ENCODE data around the gene C4orf36.

C4orf36 gene

DNA sequence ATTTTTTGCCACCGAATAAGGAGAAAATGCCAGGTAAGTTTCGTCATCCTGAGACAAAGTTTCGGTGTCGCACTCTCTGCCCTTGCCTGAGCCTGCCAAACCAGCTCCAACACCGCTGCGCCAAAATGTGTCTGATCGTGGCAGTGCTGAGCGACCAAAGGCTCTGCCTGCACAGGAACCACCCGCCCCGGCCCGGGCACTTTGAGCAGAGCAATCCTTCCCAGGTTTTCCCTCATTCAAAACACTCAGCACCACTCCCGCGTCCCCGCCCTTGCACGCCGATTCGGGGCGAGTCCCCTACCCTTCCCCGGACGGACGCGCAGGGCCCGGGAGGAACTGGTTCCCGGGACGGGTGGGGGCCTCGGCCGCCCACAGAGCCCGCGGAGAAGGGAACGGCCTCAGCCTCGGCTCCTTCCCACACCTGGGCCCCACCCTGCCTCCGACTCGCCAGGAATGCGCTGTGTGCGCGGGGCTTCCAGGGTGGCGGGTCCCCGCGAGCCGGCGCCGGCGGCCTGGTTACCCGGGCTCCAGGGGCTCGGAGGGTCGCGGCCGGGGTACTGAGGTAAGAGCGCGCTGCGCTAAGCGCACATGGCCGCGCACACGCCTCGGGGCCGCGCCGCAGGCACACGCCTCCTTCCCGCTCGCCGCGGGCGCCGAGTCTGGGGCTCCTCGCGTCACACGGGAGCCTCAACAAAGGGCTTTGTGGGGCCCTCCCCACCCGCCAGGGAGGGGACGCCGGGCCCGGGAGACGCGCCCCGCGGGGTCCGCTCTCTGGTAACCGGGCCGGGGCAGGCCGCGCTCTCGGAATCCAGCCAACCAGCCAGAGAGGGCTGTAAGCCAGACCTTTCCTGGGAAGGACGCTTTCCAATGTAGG, at the start of gene C4orf36:
C4orf36 (minus strand) TSS at position 661 of the 874 bp plus-strand sequence. CDS start 902 bp downstream, outside the sequence.
- peak; percentile 58 for DNase-seq

- no peak for DNase-seq
Measured at GRCh38 chr4:86940920-86941460, 48.8 kb upstream of the C4orf36 start.

- DNase-seq: peak; percentile 54
Measured at GRCh38 chr4:86939729-86940575, 47.7 kb upstream of the C4orf36 start.

- peak; percentile 79 for DNase-seq
Measured at GRCh38 chr4:86938771-86939520, 46.7 kb upstream of the C4orf36 start.

- peak; percentile 84 for DNase-seq
Measured at GRCh38 chr4:86935853-86936733, 43.9 kb upstream of the C4orf36 start.

DNA sequence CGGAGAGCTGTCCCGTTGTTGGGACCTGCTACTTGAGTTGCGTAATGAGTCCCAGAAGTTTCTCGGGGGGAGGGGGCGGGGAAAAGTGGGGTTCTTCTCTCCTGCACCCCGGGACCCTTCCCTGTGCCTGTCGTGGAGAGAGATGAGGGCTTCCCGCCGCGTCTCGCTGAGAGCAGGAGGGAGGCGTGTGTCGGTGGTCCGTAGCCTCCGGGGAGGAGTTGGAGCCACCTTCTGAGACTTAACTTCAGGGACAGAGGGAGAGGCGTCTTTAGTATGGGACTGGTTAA, 43.3 kb upstream of the C4orf36 start:
- no peak for DNase-seq

DNA sequence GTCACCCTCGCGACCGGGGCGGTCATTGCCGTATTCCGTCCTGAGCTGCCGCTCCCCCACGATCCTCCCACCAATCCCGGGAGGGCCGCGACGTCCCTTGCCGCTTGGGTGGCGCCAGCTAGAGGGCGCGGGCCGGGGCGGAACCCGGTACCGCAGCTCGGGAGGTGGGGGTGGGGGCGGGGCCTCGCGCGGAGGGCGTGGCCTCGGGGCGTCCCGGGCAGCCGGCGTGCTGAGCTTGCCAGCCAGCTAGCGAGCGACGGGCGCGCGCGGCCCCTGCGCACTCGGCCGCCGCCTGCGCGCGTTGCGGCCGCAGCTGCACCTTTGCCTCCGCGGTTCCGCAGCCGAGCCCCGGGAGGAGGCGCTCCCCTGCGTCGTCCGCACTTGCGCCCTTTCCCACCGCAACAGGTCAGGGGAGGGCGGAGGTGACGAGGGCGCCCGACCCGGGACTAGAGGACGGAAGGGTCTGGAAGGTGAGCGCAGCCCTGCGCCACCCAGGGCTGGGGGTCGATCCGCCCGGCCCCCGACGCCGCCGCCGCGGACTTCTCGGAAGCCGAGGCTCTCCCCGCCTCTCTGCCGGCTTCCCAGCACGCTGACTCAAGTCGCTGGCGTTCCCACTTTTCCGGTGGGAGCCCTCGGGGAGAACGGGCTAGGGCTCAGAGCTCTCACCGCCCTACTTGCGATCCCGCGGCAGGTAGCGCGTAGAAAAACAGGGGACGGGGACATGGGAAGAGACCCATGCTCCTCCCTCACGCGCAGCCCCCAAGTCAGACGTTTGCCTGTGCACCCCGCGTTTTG, 42.7 kb upstream of the C4orf36 start, which contains the start of gene AFF1:
AFF1 (plus strand) TSS at position 241 of the 795 bp plus-strand sequence. CDS start 13,523 bp downstream, outside the sequence.
- peak; percentile 97 for DNase-seq

DNA sequence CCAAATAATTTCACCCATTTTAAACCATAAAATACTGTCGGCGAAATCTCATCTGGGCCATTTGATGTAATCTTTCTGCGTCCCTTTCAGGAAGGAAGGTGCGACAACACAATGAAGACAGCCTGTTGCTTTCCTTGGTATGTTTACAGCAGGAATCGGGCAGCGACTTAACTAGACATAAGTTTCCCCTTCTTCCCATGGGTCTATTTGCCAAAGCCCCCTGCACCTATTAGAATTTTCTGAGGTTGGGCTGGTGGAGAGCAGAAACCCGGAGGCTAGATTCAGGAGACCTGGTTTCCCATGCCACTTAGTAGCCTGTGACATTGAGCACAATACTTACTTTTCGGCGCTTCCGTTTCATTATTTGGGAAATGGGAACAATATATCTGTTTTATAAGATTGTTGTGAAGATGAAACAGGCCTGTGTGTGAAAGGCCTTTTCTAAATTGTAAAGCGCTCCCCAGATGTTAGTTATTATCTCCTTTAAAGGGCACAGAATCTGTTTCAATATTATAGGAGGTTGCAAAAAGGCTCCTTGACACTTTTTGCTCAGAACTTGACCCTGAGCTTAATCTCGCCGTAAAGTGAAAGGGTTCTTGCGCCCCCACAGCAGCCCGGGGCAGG, 42.0 kb upstream of the C4orf36 start:
- no peak for DNase-seq

- no peak for DNase-seq
Measured at GRCh38 chr4:86928400-86929255, 36.4 kb upstream of the C4orf36 start.

GRCh38 chr4:86927843-86928395, 35.7 kb upstream of the C4orf36 start:
- DNase-seq: peak; percentile 83

DNA sequence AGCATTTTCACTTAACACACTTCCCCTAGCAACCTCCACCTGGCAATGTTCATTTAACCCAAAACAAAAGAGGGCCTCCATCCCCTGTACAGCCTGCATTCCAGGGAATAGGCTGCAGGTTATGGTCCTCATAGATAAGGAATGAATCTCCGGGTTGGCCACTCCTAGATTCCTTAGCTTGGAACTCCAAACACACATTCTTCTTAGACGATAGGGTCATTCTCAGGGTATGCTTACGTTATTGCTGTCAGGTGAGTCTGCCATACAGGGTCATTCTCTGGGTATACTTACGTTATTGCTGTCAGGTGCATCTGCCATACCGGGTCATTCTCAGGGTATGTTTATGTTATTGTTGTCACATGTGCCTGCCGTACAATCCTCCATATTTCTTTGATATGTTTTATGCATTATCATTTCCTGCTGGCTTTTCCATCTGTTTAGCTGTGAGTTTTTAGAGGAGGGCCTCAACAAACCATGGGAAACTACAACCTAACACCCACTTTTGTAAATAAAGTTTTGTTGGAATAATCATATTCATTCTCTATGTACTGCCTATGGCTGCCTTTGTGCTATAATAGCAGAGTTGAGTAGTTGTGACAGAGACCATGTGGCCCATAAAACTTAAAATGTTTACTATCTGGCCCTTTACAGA, 34.3 kb upstream of the C4orf36 start:
- DNase-seq: no peak

DNA sequence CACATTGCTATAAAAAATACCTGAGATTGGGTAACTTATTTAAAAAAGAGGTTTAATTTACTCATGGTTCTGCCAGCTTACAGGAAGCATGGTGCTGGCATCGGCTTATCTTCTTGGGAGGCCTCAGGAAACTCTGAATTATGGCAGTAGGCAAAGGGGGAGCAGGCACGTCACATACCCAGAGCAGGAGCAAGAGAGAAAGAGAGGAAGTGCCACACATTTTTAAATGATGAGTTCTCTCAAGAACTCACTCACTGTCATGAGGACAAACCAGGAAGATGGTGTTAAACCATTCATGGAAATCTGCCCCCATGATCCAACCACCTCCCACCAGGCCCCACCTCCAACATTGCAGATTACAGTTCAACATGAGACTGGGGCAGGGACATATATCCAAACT, 32.6 kb upstream of the C4orf36 start:
- DNase-seq: peak; percentile 70

DNA sequence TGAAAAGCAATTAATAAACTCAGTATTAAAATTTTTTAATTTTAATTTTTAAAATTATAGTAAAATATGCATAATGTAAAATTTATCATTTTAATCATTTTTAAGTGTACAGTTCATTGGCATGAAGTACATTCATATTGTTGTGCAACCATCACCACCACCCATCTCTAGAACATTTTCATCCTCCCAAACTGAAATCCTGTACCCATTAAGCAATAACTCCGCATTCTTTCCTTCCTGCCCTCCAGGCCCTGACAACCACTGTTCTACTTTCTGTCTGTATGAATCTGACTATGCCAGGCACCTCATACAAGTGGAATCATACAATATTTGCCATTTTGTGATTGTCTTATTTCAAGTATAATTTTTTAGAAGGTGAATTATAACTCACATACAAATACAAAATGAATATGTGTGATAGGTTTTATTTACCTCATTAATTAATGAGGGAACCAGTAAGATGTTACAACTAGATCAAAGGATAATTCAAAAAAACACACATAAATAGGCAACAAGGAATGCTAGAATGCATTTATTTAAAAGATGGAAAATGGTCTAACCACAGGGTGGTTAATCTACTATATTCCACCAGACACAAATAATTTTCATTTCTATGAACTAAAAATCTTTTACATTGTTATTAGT, 29.5 kb upstream of the C4orf36 start:
- DNase-seq: peak; percentile 65

- no peak for DNase-seq
Measured at GRCh38 chr4:86919561-86920223, 27.5 kb upstream of the C4orf36 start.

GRCh38 chr4:86918539-86919072, 26.4 kb upstream of the C4orf36 start:
- peak; percentile 93 for DNase-seq

DNA sequence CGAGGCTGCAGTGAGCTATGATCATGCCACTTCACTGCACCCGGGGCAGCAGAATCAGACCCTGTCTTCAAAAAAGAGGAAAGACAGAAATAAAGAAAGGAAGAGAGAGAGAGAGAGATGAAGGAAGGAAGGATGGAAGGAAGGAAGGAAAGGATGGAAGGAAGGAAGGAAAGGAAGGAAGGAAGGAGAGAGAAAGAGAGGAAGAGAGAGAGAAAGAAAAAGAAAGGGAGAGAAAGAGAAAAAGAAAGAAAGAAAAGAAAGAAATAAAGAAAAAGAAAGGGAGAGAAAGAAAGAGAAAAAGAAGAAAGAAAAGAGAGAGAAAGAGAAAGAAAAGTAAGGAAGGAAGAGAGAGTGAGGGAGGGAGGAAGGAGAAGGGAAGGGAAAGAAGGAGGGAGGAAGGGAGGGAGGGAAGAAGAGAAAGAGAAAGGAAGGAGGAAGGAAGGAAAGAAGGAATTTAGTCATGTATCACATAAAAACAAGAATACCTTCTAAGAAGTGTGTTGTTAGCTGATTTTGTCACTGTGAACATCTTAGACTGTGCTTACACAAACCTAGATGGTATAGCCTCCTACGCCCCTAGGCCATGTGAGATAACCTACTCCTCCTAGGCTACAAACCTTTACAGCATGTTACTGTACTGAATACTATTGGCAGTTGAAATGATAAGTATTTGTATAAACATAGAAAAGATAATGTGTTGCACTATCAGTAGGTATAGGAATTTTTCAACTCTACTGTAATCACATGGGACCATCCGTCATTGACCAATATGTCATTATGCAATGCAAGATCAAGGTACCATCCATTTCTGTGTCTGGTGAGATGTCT, 25.2 kb upstream of the C4orf36 start:
- DNase-seq: no peak
